HG03045 (cell line): ENCODE data around the gene STOML1.
"Not testable (repeated sequence)": the region's sequence is repeated elsewhere in the genome, so short reads cannot be mapped to it uniquely, and the experiment has no call there.

Source experiments
- ATAC-seq: cut with Tn5 transposase; IDR thresholded peaks from one replicate; pipeline ENCODE4 v1.9.1; 2021; ENCODE audit warnings: mild to moderate bottlenecking, moderate library complexity; ENCODE audit not compliant: unreplicated experiment

Gene STOML1

GRCh38 chr15:73987681-73988444, 4.2 kb downstream of the STOML1 start:
- ATAC-seq: no peak

GRCh38 chr15:73987250-73987649, 4.8 kb downstream of the STOML1 start:
- ATAC-seq: no peak

- ATAC-seq: no peak
Observed at GRCh38 chr15:73986776-73987056, 5.4 kb downstream of the STOML1 start.

GRCh38 chr15:73986055-73986775, 5.9 kb downstream of the STOML1 start:
- no peak for ATAC-seq

- ATAC-seq: no peak
Observed at GRCh38 chr15:73985101-73985873, 6.8 kb downstream of the STOML1 start.

- no peak for ATAC-seq
Observed at GRCh38 chr15:73984208-73984979, 7.7 kb downstream of the STOML1 start.

GRCh38 chr15:73983773-73984172, 8.3 kb downstream of the STOML1 start:
- ATAC-seq: no peak

GRCh38 chr15:73983211-73983727, 8.8 kb downstream of the STOML1 start:
- ATAC-seq: no peak

GRCh38 chr15:73982222-73982962, 9.7 kb downstream of the STOML1 start:
- ATAC-seq: no peak

- ATAC-seq: no peak
Observed at GRCh38 chr15:73981761-73982221, 10.3 kb downstream of the STOML1 start.

- no peak for ATAC-seq
Observed at GRCh38 chr15:73979636-73980035, 12.5 kb downstream of the STOML1 start.

- ATAC-seq: no peak
Observed at GRCh38 chr15:73978896-73979295, 13.2 kb downstream of the STOML1 start.

GRCh38 chr15:73975440-73976125, 16.5 kb downstream of the STOML1 start:
- not testable (repeated sequence) for ATAC-seq

GRCh38 chr15:73973683-73974200, 18.4 kb downstream of the STOML1 start:
- not testable (repeated sequence) for ATAC-seq

- no peak for ATAC-seq
Observed at GRCh38 chr15:73972984-73973682, 19.0 kb downstream of the STOML1 start.

- no peak for ATAC-seq
Observed at GRCh38 chr15:73969151-73969759, 22.8 kb downstream of the STOML1 start.

GRCh38 chr15:73968461-73968860, 23.6 kb downstream of the STOML1 start:
- ATAC-seq: no peak

GRCh38 chr15:73965758-73966113, 26.4 kb downstream of the STOML1 start:
- peak; percentile 46 for ATAC-seq
